Measurements from ENCODE around the gene ANKMY1. TPM values are rescaled to one million over a fixed set of nuclear protein-coding genes. Genes with fewer than 3 reads are reported as not detected.

Gene ANKMY1
- total and polyA plus RNA-seq, 2 of the 8 experiments (the other 6 are each of a cell fraction or from before 2014, with no cell fraction given) = 4.5 to 4.8 TPM

DNA sequence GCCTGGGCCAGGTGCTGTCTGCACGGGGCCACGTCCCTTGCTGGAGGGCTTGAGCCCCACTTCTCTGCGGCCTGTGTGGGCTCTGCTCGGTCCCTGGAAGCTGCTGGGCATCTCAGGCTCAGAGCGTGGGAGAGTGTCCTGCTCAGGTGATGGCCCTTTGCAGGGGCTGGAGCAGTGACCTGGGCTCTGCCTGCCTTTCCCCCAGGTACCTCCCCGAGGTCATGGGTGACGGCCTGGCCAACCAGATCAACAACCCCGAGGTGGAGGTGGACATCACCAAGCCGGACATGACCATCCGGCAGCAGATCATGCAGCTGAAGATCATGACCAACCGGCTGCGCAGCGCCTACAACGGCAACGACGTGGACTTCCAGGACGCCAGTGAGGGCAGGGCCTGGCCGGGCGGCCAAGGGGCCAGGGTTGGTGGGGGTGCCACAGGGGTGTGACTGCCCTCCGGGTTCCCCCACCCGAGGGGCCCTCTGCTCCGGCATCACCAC is 92.5 kb downstream of the ANKMY1 start:
- Histone ChIP-seq H3K4ac (replicated peaks; ENCODE audit: insufficient read length, low read depth, low read length) (no peak overlapping the region), H3K56ac (replicated peaks; ENCODE audit: insufficient read length, low read depth, low read length) (no peak overlapping the region), H3K79me1 (ENCODE audit: low read depth, low read length) (no peaks in the 10 kb centered on the region), H2BK15ac (ENCODE audit: low read length) (no peak overlapping the region), H2BK120ac (replicated peaks; ENCODE audit: low read depth, low read length) (no peak overlapping the region), H3K14ac (ENCODE audit: insufficient read length) (no peak overlapping the region), H2BK20ac (ENCODE audit: low read length) (no peak overlapping the region), H3K9me3 (ENCODE audit: insufficient read depth in 2 of 2, low read depth in 1 of 2, low read length in 1 of 2) (no peaks in the 10 kb centered on the region), H3K4me1 (replicated peaks in 1 of 4; ENCODE audit: control insufficient read depth in 3 of 4, insufficient read depth in 4 of 4, low read length in 3 of 4) (peaks cover 0 to 2% (median 0%) of the 10 kb centered on the region in 4 experiments; a peak in 1 of 7 replicates), H3K23me2 (ENCODE audit: low read depth, low read length) (peaks cover 4% of the 10 kb centered on the region; the same call in 1 of the 2 replicates), H2AK5ac (ENCODE audit: low read depth, low read length) (no peak overlapping the region), H2BK5ac (ENCODE audit: low read depth, low read length) (no peak overlapping the region; the same call in 1 of the 2 replicates), H3K36me3 (ENCODE audit: control insufficient read depth in 2 of 4, insufficient read depth in 4 of 4, low read length in 3 of 4) (peaks cover 0 to 13% (median 5%) of the 10 kb centered on the region in 4 experiments; a peak in 5 of 8 replicates), H2AFZ (ENCODE audit: low read length) (no peak overlapping the region), H3K79me2 (ENCODE audit: control insufficient read depth in 1 of 2, insufficient read depth in 2 of 2, low read length in 2 of 2) (no peaks in the 10 kb centered on the region), H3K27me3 (replicated peaks in 1 of 4; ENCODE audit: control insufficient read depth in 3 of 4, extremely low read depth in 1 of 4, insufficient read depth in 3 of 4, low read length in 3 of 4) (0 out of 7 replicates have a peak, but pooled peaks cover 0 to 2% (median 0%) of the 10 kb centered on the region in 4 experiments), H3K4me2 (ENCODE audit: insufficient read depth in 1 of 2, low read depth in 2 of 2, low read length in 2 of 2) (no peak overlapping the region), H2BK12ac (ENCODE audit: low read depth, low read length) (no peak overlapping the region), H3K18ac (ENCODE audit: extremely low read depth, low read length) (no peak overlapping the region), H4K8ac (ENCODE audit: extremely low read depth, insufficient read depth, low read length) (no peak overlapping the region; the same call in 1 of the 2 replicates), H4K20me1 (replicated peaks in 1 of 2; ENCODE audit: control insufficient read depth in 1 of 2, insufficient read depth in 2 of 2, low read length in 2 of 2) (peaks cover 0 to 15% of the 10 kb centered on the region in 2 experiments), H4K5ac (ENCODE audit: insufficient read length, low read depth, low read length) (no peak overlapping the region), H4K91ac (replicated peaks; ENCODE audit: insufficient read length, low read length) (no peak overlapping the region), H3K27ac (ENCODE audit: low read depth, low read length) (no peak overlapping the region), H3K9ac (replicated peaks in 1 of 4; ENCODE audit: extremely low read depth in 1 of 4, low read depth in 3 of 4, low read length in 3 of 4) (no peak overlapping the region), H3K4me3 (ENCODE audit: extremely low read depth in 1 of 4, insufficient read depth in 2 of 4, low read depth in 3 of 4, low read length in 4 of 4) (no peak overlapping the region), H3K23ac (ENCODE audit: insufficient read length) (no peak overlapping the region)
- CTCF ChIA-PET (ENCODE audit: partially characterized antibody) = no interaction called here
- FAIRE-seq = no peak
- POLR2A ChIA-PET (ENCODE audit: partially characterized antibody) = no interaction called here
- no peak for TF ChIP-seq YY1 (IDR thresholded peaks at IDR 0.05; ENCODE audit: low read depth, low read length)
- TF ChIP-seq SP2 (IDR thresholded peaks at IDR 0.05; ENCODE audit: low read length) = no peak
- TF ChIP-seq TAF7 (optimal IDR thresholded peaks at IDR 0.05; ENCODE audit: borderline replicate concordance, low read depth, low read length) = no peak
- DNase-seq (ENCODE audit: low read depth in 1 of 2, low spot score in 2 of 2) = no peak
- 92% methylated on average over 21 of the region's 22 CpGs; no CpG with 5 or more reads in 1 of the 2 experiments for WGBS, 2 experiments (ENCODE audit: extremely low coverage in 1 of 2, insufficient coverage in 1 of 2, insufficient read length in 1 of 2, insufficient replicate concordance in 2 of 2, low coverage in 1 of 2, low lambda C conversion rate in 2 of 2, missing lambda C conversion rate in 1 of 2)
